ENCODE results near the gene ENGASE. TPM values are rescaled to one million over a fixed set of nuclear protein-coding genes. Genes with fewer than 3 reads are reported as not detected.

ENGASE gene
- total RNA-seq, 1 donor from 2014 or later: 76.2 TPM

- Mint-ChIP-seq H3K27me3 (ENCODE audit: low read depth) (no peaks in the 10 kb centered on the region), H3K4me3 (no peak overlapping the region), H3K27ac (no peak overlapping the region), H3K4me1 (peaks cover 4% of the 10 kb centered on the region), H3K36me3 (peaks cover 27% of the 10 kb centered on the region), H3K9me3 (no peaks in the 10 kb centered on the region)
- TF ChIP-seq, protein P1, sequence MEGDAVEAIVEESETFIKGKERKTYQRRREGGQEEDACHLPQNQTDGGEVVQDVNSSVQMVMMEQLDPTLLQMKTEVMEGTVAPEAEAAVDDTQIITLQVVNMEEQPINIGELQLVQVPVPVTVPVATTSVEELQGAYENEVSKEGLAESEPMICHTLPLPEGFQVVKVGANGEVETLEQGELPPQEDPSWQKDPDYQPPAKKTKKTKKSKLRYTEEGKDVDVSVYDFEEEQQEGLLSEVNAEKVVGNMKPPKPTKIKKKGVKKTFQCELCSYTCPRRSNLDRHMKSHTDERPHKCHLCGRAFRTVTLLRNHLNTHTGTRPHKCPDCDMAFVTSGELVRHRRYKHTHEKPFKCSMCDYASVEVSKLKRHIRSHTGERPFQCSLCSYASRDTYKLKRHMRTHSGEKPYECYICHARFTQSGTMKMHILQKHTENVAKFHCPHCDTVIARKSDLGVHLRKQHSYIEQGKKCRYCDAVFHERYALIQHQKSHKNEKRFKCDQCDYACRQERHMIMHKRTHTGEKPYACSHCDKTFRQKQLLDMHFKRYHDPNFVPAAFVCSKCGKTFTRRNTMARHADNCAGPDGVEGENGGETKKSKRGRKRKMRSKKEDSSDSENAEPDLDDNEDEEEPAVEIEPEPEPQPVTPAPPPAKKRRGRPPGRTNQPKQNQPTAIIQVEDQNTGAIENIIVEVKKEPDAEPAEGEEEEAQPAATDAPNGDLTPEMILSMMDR (IDR thresholded peaks at IDR 0.05; ENCODE audit: unreplicated experiment): no peak
- no peak for DNase-seq (ENCODE audit: low spot score in 2 of 2, unreplicated experiment in 2 of 2)
Observed at GRCh38 chr17:79080761-79081290, 6.2 kb downstream of the ENGASE start.

- Mint-ChIP-seq H3K36me3 (peaks cover 27% of the 10 kb centered on the region), H3K27me3 (ENCODE audit: low read depth) (no peaks in the 10 kb centered on the region), H3K4me3 (no peak overlapping the region), H3K27ac (no peak overlapping the region), H3K4me1 (no peaks in the 10 kb centered on the region), H3K9me3 (no peaks in the 10 kb centered on the region)
- no peak for DNase-seq (ENCODE audit: low spot score in 2 of 2, unreplicated experiment in 2 of 2)
- TF ChIP-seq, protein P1 (IDR thresholded peaks at IDR 0.05; ENCODE audit: unreplicated experiment): no peak
Observed at GRCh38 chr17:79081571-79082276, 7.1 kb downstream of the ENGASE start.

DNA sequence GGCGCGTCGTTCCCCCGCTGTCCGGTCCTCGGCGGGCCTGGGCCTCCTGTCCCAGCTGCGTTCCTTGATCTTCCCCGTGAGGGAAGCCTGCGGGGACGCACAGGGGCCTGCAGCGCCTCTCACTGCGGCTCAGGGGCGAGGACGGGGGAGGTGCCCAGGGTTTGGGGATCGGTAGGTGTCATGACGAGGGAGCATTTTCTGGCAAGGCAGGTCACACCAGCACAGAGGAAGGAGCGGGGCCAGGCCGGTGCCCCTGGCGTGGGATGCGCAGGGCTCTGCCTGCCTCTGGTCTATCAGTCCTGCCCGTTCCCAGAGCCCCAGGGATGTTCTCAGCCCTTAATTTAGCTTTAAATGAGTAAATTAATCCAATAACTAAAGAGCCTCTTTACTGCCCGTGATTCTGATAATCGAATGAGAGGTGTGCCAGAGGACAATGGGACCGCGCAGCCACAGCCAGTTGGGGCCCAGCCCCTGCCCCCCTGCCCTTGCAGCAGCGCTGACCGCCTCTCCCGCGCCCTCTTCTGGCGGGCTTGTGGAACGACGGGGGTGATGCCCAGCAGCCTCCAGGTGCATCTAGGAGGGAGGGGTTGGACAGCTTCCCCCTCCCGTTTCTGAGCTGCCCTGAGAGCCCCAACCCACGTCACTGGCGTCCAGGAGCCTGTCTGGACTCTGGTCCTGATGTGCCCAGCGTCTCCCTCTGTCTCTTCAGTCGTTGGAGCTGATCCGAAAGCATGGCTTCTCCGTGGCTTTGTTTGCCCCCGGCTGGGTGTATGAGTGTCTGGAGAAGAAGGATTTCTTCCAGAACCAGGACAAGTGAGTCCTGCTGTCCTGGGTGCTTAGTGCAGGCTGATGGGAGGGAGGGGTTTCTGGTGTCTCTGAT is 7.9 kb downstream of the ENGASE start:
- peak in 1 of 2 experiments; percentile 66 for DNase-seq (ENCODE audit: low spot score in 2 of 2, unreplicated experiment in 2 of 2)
- H3K36me3 Mint-ChIP-seq: peaks cover 27% of the 10 kb centered on the region
- H3K27me3 Mint-ChIP-seq (ENCODE audit: low read depth): no peaks in the 10 kb centered on the region
- no peak overlapping the region for H3K27ac Mint-ChIP-seq
- H3K9me3 Mint-ChIP-seq: no peaks in the 10 kb centered on the region
- TF ChIP-seq, protein P1 (IDR thresholded peaks at IDR 0.05; ENCODE audit: unreplicated experiment): peak; percentile 62
- H3K4me3 Mint-ChIP-seq: no peak overlapping the region
- H3K4me1 Mint-ChIP-seq: no peaks in the 10 kb centered on the region

GRCh38 chr17:79083191-79083971 is 8.8 kb downstream of the ENGASE start:
- Mint-ChIP-seq H3K4me3 (no peak overlapping the region), H3K36me3 (peaks cover 27% of the 10 kb centered on the region), H3K27ac (no peak overlapping the region), H3K27me3 (ENCODE audit: low read depth) (no peaks in the 10 kb centered on the region), H3K9me3 (no peaks in the 10 kb centered on the region), H3K4me1 (no peaks in the 10 kb centered on the region)
- no peak for DNase-seq (ENCODE audit: low spot score in 2 of 2, unreplicated experiment in 2 of 2)
- TF ChIP-seq, protein P1 (IDR thresholded peaks at IDR 0.05; ENCODE audit: unreplicated experiment): no peak
